ENCODE results near the gene PHKA2.
"Not testable (repeated sequence)": the region's sequence is repeated elsewhere in the genome, so short reads cannot be mapped to it uniquely, and the experiment has no call there.

The PHKA2 gene

GRCh38 chrX:18856645-18856997 is 127.3 kb downstream of the PHKA2 start:
- DNase-seq (ENCODE audit: low spot score) = no peak

DNA sequence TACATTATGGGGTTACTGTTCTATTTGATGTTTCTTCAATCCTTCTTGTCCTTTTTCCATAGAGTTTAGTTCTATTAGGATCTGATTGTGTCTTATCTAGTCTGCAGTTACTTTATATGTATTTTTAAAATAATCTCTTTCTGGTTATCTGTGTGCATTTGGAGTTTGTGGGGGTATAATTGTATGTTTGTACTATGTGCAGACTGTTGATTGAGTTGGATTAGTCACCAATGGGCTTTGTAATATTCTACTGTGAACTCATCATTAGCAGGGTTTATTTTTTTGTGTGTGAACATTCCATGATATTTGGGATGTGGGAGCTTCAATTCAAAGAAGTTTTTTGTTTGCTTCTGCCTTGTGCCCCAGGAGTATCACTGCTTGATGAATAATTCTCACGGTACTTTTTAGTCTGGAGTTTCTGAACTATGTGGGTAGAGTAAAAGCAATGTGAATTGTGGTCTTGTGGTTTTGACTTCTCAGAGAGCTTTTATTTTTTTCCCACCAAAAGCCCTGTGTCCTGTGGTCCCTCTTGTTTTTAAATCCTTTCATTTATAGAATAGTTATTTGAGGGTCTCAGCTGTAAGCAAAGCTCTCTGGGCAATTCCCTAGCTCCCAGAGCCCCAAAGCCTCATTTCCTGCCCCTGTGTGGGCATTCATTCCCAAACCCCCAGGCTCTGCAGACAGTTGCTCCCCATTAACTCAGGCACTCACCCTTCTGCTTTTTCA is 127.8 kb downstream of the PHKA2 start:
- peak; percentile 78 for DNase-seq (ENCODE audit: low spot score)

GRCh38 chrX:18847901-18848300 is 136.0 kb downstream of the PHKA2 start:
- DNase-seq (ENCODE audit: low spot score) = not testable (repeated sequence)

Measured in NAMALWA (cell line).